ENCODE results near the gene ERVW-1.
"Not testable (repeated sequence)": the region's sequence is repeated elsewhere in the genome, so short reads cannot be mapped to it uniquely, and the experiment has no call there.

The ERVW-1 gene

DNA sequence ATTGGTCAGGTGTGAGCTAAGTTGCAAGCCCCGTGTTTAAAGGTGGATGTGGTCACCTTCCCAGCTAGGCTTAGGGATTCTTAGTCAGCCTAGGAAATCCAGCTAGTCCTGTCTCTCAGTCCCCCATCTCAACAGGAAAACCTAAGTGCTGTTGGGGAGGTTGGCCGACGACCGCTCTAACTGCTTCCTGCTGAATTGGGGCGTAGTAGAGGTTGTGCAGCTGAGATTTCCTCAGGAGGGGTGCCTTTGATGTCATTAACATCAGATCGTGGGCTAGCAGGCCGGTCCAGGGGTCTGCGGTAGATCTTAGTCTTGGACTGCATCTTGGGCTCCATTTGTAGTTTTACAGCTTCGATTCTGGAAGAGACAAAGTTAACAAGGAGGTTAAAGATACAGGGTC, 9.2 kb downstream of the ERVW-1 start:
- DNase-seq = not testable (repeated sequence)

DNA sequence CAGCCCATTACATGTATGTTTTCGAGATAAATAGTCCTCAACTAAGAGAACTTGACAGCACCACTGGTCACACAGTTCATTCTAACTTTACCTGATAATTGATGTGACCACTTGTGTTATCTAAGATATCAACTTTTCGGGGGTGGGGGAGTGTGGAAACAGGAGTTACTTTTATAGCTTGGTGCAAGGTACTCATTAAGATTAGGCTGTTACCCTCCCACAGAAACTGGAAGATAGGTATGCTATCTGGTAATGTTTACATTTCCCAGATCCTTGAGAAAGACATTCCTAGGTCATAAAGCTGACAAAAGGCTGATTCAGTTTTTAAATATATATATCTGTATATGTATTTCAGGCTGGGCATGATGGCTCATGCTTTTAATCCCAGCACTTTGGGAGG, 11.1 kb downstream of the ERVW-1 start:
- no peak for DNase-seq

DNA sequence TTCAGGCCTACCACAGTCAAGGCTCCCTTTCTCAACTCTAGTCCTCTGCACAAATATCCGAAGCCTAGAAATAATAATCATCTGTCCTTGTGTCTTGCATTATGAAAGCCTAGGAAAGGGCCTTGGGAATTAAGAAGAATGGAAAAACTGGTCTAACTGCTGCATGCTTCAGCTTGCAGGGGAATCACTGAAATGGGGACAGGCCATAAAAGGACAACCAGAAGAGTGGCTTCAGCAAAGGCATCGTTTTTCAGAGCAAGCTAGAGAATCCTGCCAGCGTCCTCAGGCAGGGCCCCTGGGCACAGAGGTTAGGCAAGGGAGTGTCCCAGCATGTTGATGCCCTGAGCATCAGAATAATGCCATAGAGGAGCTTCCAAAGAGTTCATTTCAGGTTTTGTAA, 13.2 kb downstream of the ERVW-1 start:
- DNase-seq = no peak

DNA sequence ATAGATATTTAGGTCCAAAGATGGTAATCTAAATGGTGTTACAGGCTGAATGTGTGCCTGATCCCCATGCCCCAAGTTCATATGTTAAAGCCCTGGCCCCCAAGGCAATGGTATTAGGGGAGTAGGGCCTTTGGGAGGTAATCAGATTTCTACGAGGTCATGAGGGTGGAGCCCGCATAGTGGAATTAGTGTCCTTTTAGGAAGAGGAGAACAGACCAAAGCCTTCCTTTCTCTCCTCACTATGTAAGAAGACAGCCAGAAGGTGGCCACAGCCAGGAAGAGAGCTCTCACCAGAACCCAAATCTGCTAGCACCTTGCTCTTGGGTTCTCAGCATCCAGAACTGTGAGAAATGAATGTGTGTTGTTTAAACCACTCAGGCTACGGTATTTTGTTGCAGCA, 15.2 kb downstream of the ERVW-1 start:
- DNase-seq = no peak

DNA sequence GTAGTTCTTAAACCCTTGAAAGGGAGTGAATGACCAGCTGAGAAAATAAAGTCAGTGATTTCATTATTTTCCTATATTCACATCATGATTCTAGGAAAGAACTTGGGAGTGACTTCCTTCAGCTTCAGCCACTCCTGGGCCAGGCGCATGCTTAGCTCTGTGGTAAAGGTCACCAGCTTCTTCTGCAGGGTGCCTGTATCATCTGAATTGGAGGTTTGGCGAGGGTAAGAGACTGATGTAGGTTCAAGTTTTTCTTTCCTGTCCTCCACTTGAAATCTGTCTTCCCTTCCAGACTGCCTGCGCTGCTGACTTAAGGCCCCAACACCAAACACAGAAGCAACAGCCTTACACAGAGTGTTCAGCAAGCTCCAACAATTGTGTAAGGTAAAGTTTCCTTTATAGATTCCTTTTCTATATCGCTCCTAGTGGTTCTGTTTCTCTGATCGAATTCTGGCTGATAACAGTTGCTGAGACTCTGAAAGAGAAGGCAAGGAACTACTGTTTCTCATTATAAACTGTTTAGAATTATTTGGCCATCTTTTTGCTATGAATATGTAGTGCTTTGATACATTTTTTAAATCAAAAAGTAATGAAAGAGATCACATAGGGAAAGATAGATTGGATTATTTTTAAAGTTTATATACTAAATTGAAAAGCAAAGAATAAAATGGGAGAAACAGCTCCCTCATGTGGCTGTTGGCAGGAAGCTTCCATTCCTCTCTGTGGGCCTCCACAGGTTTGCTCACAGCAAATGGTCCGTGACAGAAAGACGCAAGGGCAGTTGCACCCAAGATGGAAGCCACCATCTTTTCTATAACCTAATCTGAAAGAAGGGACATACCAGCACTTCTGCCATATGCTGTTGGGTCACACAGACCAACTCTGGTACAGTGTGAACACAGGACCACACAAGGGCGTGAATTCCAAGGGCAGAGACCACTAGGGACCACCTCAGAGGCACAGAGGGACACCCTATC, 16.4 kb downstream of the ERVW-1 start:
- no peak for DNase-seq

DNA sequence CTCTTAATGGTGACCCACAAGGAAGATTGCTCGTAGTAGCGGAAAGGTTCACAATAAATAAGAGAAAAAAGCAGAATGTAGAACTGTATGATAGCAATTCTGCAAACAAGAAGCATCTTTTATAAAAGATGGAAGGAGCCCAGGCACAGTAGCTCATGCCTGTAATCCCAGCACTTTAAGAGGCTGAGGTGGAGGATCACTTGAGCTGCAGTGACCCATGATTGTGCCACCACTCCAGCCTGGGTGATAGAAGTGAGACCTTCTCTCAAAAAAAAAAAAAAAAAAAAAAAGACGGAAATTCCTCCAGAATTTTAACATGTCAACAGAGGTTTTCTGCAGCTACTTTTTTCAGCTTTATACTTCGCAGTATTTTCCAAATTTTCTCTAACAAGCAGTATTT, 17.2 kb downstream of the ERVW-1 start:
- no peak for DNase-seq

- no peak for DNase-seq
Observed at GRCh38 chr7:92460109-92460508, 17.6 kb downstream of the ERVW-1 start.

DNA sequence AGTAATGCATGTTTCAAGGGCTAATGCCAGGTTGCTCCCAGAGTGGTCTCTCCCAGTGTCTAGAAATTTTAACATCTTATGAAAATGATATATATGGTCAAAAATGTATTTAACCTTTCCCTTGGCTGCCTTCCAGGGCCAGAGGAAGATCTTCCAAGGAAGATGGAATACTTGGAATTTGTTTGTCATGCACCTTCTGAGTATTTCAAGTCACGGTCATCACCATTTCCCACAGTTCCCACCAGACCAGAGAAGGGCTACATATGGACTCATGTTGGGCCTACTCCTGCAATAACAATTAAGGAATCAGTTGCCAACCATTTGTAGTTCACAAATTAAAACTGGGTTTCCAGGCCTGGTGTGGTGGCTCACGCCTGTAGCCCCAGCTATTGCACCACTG, 21.5 kb downstream of the ERVW-1 start:
- no peak for DNase-seq

DNA sequence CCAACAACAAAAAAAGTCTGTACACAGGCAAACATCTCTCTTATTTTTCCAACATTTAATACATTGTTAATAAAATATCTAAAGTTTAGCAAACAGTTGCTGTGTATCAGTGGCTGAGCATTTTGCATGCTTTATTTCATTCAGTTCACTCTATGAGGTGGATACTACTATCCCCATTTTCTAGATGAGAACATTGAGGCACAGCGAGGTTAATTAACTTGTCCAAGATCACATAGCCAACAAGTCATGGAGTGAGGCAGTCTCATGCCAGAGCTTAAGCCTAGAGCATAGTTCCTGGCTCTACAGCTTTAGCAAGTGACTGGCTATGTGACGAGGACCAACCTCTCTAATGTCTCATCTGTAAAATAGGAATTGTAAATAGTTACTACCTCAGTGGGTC, 26.1 kb downstream of the ERVW-1 start:
- DNase-seq = no peak

DNA sequence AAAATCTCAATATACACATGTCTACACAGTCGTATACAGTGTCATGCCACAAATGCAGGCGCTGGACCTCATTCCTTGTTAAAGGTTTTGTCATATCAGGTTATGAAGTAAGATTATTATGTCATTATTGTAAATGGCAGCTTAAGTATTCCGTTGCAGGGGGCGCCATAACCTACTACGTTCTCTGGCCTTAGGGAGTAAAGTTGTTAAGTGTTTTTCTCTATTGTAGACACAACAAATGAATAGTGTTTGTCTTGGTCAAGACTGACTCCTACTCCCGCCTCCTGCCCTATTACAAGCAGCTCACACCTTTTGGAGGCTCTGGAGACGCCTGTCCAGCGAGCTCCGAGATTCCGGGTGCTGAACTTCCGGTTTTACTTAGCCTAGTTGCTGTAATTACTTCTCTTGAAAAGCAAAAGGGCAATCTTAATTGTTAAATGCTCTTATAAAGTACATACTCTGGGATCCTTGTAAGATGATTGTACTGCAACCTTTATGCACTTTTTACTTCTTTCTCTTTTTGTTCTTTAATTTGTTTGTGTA, 29.5 kb downstream of the ERVW-1 start:
- DNase-seq = peak in 11 of 14 donors; percentile 3 to 64 (median 33)

GRCh38 chr7:92447345-92448204, 30.2 kb downstream of the ERVW-1 start, which contains the start of gene GATAD1:
Gene GATAD1 (plus strand): TSS chr7:92447482. CDS start chr7:92447730, 248 bp downstream.
- DNase-seq = peak; percentile 61 to 95 (median 89)

- peak in 1 of 14 donors; percentile 47 for DNase-seq
Observed at GRCh38 chr7:92446869-92447344, 30.8 kb downstream of the ERVW-1 start.

DNA sequence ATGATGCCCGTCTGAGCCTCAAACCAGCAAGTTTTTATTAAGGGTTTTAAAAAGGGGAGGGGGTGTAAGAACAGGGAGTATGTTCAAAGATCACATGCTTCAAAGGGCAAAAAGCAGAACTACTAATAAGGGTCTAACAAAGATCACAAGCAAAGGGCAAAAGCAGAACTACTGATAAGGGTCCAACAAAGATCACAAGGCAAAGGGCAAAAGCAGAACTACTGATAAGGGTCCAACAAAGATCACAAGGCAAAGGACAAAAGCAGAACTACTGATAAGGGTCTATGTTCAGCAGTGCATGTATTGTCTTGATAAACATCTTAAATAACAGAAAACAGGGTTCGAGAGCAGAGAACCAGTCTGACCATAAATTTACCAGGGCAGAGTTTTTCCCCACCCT, 35.0 kb downstream of the ERVW-1 start:
- DNase-seq = not testable (repeated sequence)

- DNase-seq = no peak
Observed at GRCh38 chr7:92437956-92438491, 39.7 kb downstream of the ERVW-1 start.

DNA sequence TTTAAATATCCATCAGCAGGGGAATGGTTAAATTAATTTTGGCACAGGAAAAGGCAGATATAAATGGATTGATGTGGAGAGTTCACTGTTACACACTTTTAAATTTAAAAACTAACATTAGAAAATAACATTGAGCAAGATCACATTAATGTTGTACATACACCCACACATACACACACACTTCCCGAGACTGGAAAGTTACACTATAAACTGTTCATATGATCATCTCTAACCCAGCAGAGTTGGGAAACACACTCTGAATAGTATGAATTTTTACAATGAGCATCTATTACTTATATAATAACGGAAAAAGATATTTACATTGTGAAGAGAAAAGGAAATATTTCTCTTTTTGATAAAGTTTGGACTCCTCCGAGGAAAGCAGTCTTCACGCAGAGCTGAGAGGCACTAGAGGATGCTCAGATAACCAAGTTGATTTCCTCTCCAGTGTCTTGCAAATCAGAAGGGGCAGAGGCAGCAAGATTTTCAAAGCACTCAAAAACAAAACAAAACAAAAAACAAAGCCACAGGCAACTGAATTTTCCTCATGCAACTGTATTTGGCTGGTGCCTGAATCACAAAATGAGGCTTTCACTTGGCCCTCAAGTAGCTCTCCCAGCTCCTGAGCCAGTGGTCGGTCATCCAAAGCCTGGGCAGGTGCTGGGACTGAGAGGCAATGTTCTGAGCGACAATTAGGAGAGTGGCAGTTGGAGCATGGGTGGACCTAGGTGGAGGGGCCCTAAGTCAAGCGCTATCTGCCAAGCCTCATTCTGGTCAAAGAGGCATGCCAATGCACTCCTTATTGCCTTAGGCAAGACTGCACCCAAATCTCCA, 40.9 kb downstream of the ERVW-1 start:
- DNase-seq = no peak

DNA sequence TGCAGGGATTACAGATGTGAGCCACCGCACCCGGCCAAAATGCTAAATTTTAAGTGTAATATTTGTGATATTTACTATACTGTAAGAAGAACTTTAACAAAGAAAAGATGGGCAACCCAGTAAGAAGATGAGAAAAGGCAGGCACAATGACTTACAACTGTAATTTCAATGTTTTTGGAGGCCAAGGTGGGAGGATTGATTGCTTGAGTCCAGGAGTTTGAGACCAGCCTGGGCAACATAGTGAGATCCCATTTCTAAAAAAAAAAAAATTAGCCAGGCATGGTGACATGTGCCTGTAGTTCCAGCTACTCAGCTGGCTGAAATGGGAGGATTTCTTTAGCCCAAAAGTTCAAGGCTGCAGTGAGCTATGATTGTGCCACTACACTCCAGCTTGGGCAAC, 42.2 kb downstream of the ERVW-1 start:
- no peak for DNase-seq

DNA sequence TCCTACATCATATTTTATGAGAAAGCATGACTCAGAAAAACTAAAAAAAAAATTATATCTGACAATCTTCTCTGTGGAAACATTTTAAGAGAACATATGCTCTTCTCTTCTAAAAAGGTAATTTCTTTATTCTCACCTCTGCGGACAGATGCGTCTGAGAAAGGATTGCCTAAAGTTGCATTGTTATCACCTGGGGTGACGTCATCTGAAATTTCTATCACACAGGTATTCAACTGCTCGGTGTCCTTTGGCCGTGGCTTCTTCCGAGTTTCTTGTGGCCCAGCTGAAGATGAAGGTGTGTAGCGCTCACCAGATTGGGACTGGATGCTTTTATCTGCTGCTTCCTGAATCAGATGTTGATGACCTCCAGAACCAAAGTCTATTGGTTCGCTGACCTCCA, 44.7 kb downstream of the ERVW-1 start:
- DNase-seq = no peak

DNA sequence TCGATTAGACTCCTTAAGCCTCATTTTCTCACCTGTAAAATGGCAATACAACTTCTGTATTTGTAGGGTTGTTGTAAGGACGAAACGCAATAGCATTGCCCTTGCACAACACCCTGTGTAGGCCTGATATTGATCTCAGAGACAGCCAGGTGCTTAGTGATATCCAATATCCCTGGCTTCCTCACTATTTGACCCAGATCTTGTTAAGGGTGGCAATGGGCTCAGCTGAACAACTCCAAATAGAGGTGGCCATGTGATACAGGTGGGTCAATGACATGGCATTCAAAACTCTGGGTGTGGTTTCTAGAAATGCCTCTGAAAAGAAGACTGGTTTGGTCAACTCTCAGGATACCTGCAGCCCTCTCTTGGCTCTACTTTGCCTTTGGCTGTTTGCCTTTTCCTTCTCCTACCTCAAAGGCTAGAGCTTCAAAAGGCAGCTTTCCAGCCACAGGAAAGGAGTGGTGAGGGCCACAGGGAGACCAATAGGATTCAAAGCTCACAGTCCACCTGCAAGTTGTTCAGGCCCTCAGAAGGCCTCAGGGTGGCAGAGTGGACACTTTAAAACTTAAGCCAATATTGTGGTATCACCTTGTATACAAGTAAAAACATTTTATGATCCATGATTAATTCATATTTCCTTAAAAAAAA, 45.3 kb downstream of the ERVW-1 start:
- DNase-seq = no peak

GRCh38 chr7:92427193-92427592, 50.6 kb downstream of the ERVW-1 start:
- DNase-seq = no peak

GRCh38 chr7:92425311-92425947, 52.3 kb downstream of the ERVW-1 start:
- no peak for DNase-seq

All from C1 segment of cervical spinal cord (tissue), 14 donors.